Naive thymus-derived CD4-positive, alpha-beta T cell (primary cell): ENCODE measurements around the gene ZNF469. TPM values are rescaled to one million over a fixed set of nuclear protein-coding genes. Genes with fewer than 3 reads are reported as not detected.
A peak's percentile ranks its signal among the peaks of the same experiment; 100 is the strongest.

Source experiments
- ATAC-seq: fragments of 150-1000 bp; cut with Tn5 transposase; 2 replicates; pipeline ENCODE4 v1.10.0; 2021; ENCODE audit warnings: mild to moderate bottlenecking, moderate library complexity
- CTCF ChIA-PET: fragments of 350-600 bp; sonication (Branson Sonifier 250); formaldehyde crosslinking; loops from one replicate; lab custom pipeline; 2021; ENCODE audit warnings: antibody characterized with exemption; lab: Charles Lee
- POLR2A ChIA-PET: fragments of 350-600 bp; sonication (Branson Sonifier 250); formaldehyde crosslinking; loops from one replicate; lab custom pipeline; 2021; ENCODE audit warnings: antibody characterized with exemption, inconsistent platforms; lab: Charles Lee
- DNase-seq, 9 donors: peaks; one replicate each; pipeline versions ENCODE4 v3.0.0 to v3.0.0-alpha.2; 2020 to 2022; ENCODE audit warnings: mixed read lengths in 1 of 9
- H3K27ac ChIP-seq: one replicate; pipeline ENCODE4 v1.7.0; 2013; ENCODE audit warnings: mild to moderate bottlenecking, low read depth, low read length, moderate library complexity
- H3K27me3 ChIP-seq, 2 donors: one replicate each; pipeline ENCODE4 v1.7.0; 2013; ENCODE audit warnings: low read length in 2 of 2, mild to moderate bottlenecking in 2 of 2, moderate library complexity in 2 of 2; ENCODE audit not compliant: control insufficient read depth in 2 of 2, insufficient read depth in 2 of 2
- H3K36me3 ChIP-seq, 3 experiments: 1 replicate in 2 of 3; 2 replicates in 1 of 3; pipeline ENCODE4 v1.7.0; 2013; ENCODE audit warnings: low read length in 3 of 3, mild to moderate bottlenecking in 3 of 3, moderate library complexity in 1 of 3; ENCODE audit not compliant: insufficient read depth in 3 of 3, control insufficient read depth in 2 of 3
- H3K4me1 ChIP-seq, 2 donors: one replicate each; pipeline ENCODE4 v1.7.0; 2013; ENCODE audit warnings: low read length in 2 of 2, mild to moderate bottlenecking in 2 of 2, moderate library complexity in 1 of 2; ENCODE audit not compliant: control insufficient read depth in 2 of 2, insufficient read depth in 2 of 2
- H3K4me3 ChIP-seq: 2 replicates; pipeline ENCODE4 v1.7.0; 2013; ENCODE audit warnings: mild to moderate bottlenecking, low read length
- H3K9me3 ChIP-seq, 3 experiments: 1 replicate in 2 of 3; 2 replicates in 1 of 3; pipeline ENCODE4 v1.7.0; 2013; ENCODE audit warnings: low read length in 3 of 3; ENCODE audit not compliant: control insufficient read depth in 2 of 3
- H3K27ac Mint-ChIP-seq, 9 donors: one replicate each; pipeline ENCODE4 v1.8.0; 2020 to 2022; ENCODE audit warnings: mixed read lengths in 9 of 9, mild to moderate bottlenecking in 8 of 9, moderate library complexity in 5 of 9, inconsistent platforms in 2 of 9
- H3K27me3 Mint-ChIP-seq, 5 donors: one replicate each; pipeline ENCODE4 v1.8.0; 2021 to 2022; ENCODE audit warnings: mixed read lengths in 5 of 5, mild to moderate bottlenecking in 1 of 5
- H3K36me3 Mint-ChIP-seq, 5 donors: one replicate each; pipeline ENCODE4 v1.8.0; 2020 to 2022; ENCODE audit warnings: mixed read lengths in 5 of 5, mild to moderate bottlenecking in 3 of 5, inconsistent platforms in 1 of 5
- H3K4me1 Mint-ChIP-seq, 7 donors: one replicate each; pipeline ENCODE4 v1.8.0; 2020 to 2022; ENCODE audit warnings: mixed read lengths in 7 of 7, mild to moderate bottlenecking in 3 of 7, inconsistent platforms in 1 of 7
- H3K4me3 Mint-ChIP-seq, 10 donors: one replicate each; pipeline ENCODE4 v1.8.0; 2020 to 2022; ENCODE audit warnings: mild to moderate bottlenecking in 10 of 10, mixed read lengths in 10 of 10, moderate library complexity in 6 of 10, inconsistent platforms in 2 of 10
- H3K9me3 Mint-ChIP-seq, 11 donors: one replicate each; pipeline ENCODE4 v1.8.0; 2020 to 2022; ENCODE audit warnings: mixed read lengths in 11 of 11, mild to moderate bottlenecking in 4 of 11, inconsistent platforms in 1 of 11, moderate library complexity in 1 of 11
- intact Hi-C, 2 donors: fragments of 100-400 bp; cut with micrococcal nuclease; formaldehyde crosslinking; loops; one replicate each; pipeline ENCODE4 v1.15.1; 2023
- polyA plus RNA-seq, 2 donors: library from polyadenylated mRNA; unstranded; fragments of 300-500 nt; fragmentation: Illumina TruSeq; gene quantifications; one replicate each; pipeline ENCODE4 v1.2.3, GENCODE V29; 2021
- total RNA-seq, 6 experiments: library from RNA in 5 of 6; stranded (reverse) in 5 of 6; gene quantifications; 1 replicate in 5 of 6; 2 replicates in 1 of 6; pipeline ENCODE4 v1.2.3 and lab custom pipeline; 2021 to 2026

Gene ZNF469
- total and polyA plus RNA-seq, 7 experiments from 2014 or later, result 0.07 to 1.6 (median 1.1) TPM; not detected in 1

GRCh38 chr16:88429387-88430184 is 46.8 kb downstream of the ZNF469 start:
- POLR2A ChIA-PET, result interaction anchor here (0.6 kb wide), 1 partner anchor 456 kb away, joined by 3 read pairs; no protein-coding TSS in a partner anchor
- Mint-ChIP-seq H3K4me1 (peaks cover 0 to 14% (median 3%) of the 10 kb centered on the region in 7 donors), H3K36me3 (no peaks in the 10 kb centered on the region), H3K27me3 (peaks cover 0 to 17% (median 0%) of the 10 kb centered on the region in 5 donors), H3K9me3 (no peaks in the 10 kb centered on the region), H3K27ac (no peak overlapping the region), H3K4me3 (peak overlapping the region in 9 of 10 donors; percentile 56 to 79 (median 63))
- H3K27me3 ChIP-seq, result no peaks in the 10 kb centered on the region
- no peak for ATAC-seq
- peak overlapping the region; percentile 57 for H3K27ac ChIP-seq
- CTCF ChIA-PET, result interaction anchor here (1.2 kb wide), 1 partner anchor 10 kb away, joined by 3 read pairs; no protein-coding TSS in a partner anchor
- peak overlapping the region; percentile 37 for H3K4me3 ChIP-seq
- no peak for DNase-seq
- intact Hi-C loops, result loop anchor here in 1 of 2 donors (1.0 kb wide), 1 partner anchor 24 kb away; the partner anchor contains the start of gene ZFPM1
- H3K9me3 ChIP-seq, result no peaks in the 10 kb centered on the region
- H3K36me3 ChIP-seq, result no peaks in the 10 kb centered on the region
- peaks cover 5 to 7% of the 10 kb centered on the region in 2 donors for H3K4me1 ChIP-seq

GRCh38 chr16:88430185-88430523 is 47.4 kb downstream of the ZNF469 start:
- Histone ChIP-seq H3K27ac (peak overlapping the region; percentile 57), H3K4me1 (peaks cover 5 to 7% of the 10 kb centered on the region in 2 donors), H3K36me3 (no peaks in the 10 kb centered on the region), H3K27me3 (no peaks in the 10 kb centered on the region), H3K9me3 (no peaks in the 10 kb centered on the region), H3K4me3 (peak overlapping the region; percentile 37)
- DNase-seq (peak in 2 of 9 donors; percentile 21 to 26), ATAC-seq (peak; percentile 33)
- POLR2A ChIA-PET, result no interaction called here
- no peaks in the 10 kb centered on the region for H3K9me3 Mint-ChIP-seq
- no peak overlapping the region for H3K27ac Mint-ChIP-seq
- CTCF ChIA-PET, result interaction anchor here (1.2 kb wide), 1 partner anchor 9 kb away, joined by 3 read pairs; no protein-coding TSS in a partner anchor
- H3K4me1 Mint-ChIP-seq, result peaks cover 0 to 12% (median 2%) of the 10 kb centered on the region in 7 donors
- peak overlapping the region in 9 of 10 donors; percentile 29 to 79 (median 62) for H3K4me3 Mint-ChIP-seq
- H3K36me3 Mint-ChIP-seq, result no peaks in the 10 kb centered on the region
- intact Hi-C loops, result loop anchor here in 1 of 2 donors (1.0 kb wide), 1 partner anchor 23 kb away; the partner anchor contains the start of gene ZFPM1
- peaks cover 0 to 13% (median 0%) of the 10 kb centered on the region in 5 donors for H3K27me3 Mint-ChIP-seq

- ATAC-seq (peak; percentile 58), DNase-seq (peak in 7 of 9 donors; percentile 34 to 55 (median 45))
- H3K27me3 Mint-ChIP-seq, result peaks cover 0 to 10% (median 0%) of the 10 kb centered on the region in 5 donors
- Histone ChIP-seq H3K9me3 (no peaks in the 10 kb centered on the region), H3K4me3 (peak overlapping the region; percentile 51), H3K27ac (peak overlapping the region; percentile 57), H3K4me1 (peaks cover 5 to 7% of the 10 kb centered on the region in 2 donors), H3K36me3 (no peaks in the 10 kb centered on the region), H3K27me3 (no peaks in the 10 kb centered on the region)
- peak overlapping the region; percentile 24 to 79 (median 64) for H3K4me3 Mint-ChIP-seq
- H3K36me3 Mint-ChIP-seq, result no peaks in the 10 kb centered on the region
- no peaks in the 10 kb centered on the region for H3K9me3 Mint-ChIP-seq
- peaks cover 0 to 11% (median 0%) of the 10 kb centered on the region in 7 donors for H3K4me1 Mint-ChIP-seq
- H3K27ac Mint-ChIP-seq, result peak overlapping the region in 2 of 9 donors; percentile 34 to 41
- CTCF ChIA-PET, result interaction anchor here (0.8 kb wide), 1 partner anchor 8 kb away, joined by 5 read pairs; no protein-coding TSS in a partner anchor
- POLR2A ChIA-PET, result no interaction called here
- intact Hi-C loops, result loop anchor here in 1 of 2 donors (1.0 kb wide), 1 partner anchor 23 kb away; the partner anchor contains the start of gene ZFPM1
Measured at GRCh38 chr16:88430524-88431446, 48.0 kb downstream of the ZNF469 start.

- Mint-ChIP-seq H3K27ac (peak overlapping the region in 4 of 9 donors; percentile 34 to 57 (median 40)), H3K9me3 (no peaks in the 10 kb centered on the region), H3K4me3 (peak overlapping the region; percentile 34 to 79 (median 64)), H3K4me1 (peaks cover 0 to 11% (median 0%) of the 10 kb centered on the region in 7 donors), H3K36me3 (no peaks in the 10 kb centered on the region), H3K27me3 (peaks cover 0 to 10% (median 0%) of the 10 kb centered on the region in 5 donors)
- H3K9me3 ChIP-seq, result no peaks in the 10 kb centered on the region
- no peak overlapping the region for H3K27ac ChIP-seq
- CTCF ChIA-PET, result no interaction called here
- no peaks in the 10 kb centered on the region for H3K36me3 ChIP-seq
- H3K27me3 ChIP-seq, result no peaks in the 10 kb centered on the region
- H3K4me3 ChIP-seq, result no peak overlapping the region
- ATAC-seq, result no peak
- intact Hi-C loops, result no loop called here
- peaks cover 5 to 7% of the 10 kb centered on the region in 2 donors for H3K4me1 ChIP-seq
- POLR2A ChIA-PET, result no interaction called here
- no peak for DNase-seq
Measured at GRCh38 chr16:88431651-88432050, 48.9 kb downstream of the ZNF469 start.

- H3K4me1 ChIP-seq, result peaks cover 5 to 7% of the 10 kb centered on the region in 2 donors
- Mint-ChIP-seq H3K27me3 (peaks cover 0 to 10% (median 0%) of the 10 kb centered on the region in 5 donors), H3K9me3 (no peaks in the 10 kb centered on the region), H3K36me3 (no peaks in the 10 kb centered on the region), H3K4me3 (peak overlapping the region in 7 of 10 donors; percentile 48 to 79 (median 72)), H3K27ac (peak overlapping the region in 2 of 9 donors; percentile 34 to 41), H3K4me1 (peaks cover 0 to 11% (median 0%) of the 10 kb centered on the region in 7 donors)
- no peaks in the 10 kb centered on the region for H3K27me3 ChIP-seq
- DNase-seq (no peak), ATAC-seq (no peak)
- POLR2A ChIA-PET, result no interaction called here
- CTCF ChIA-PET, result no interaction called here
- no peak overlapping the region for H3K4me3 ChIP-seq
- H3K27ac ChIP-seq, result no peak overlapping the region
- no peaks in the 10 kb centered on the region for H3K9me3 ChIP-seq
- no peaks in the 10 kb centered on the region for H3K36me3 ChIP-seq
- intact Hi-C loops, result no loop called here
Measured at GRCh38 chr16:88432174-88432573, 49.4 kb downstream of the ZNF469 start.
